SK-N-DZ (cell line): ENCODE results near the gene CFAP126.
"Not testable (repeated sequence)": the region's sequence is repeated elsewhere in the genome, so short reads cannot be mapped to it uniquely, and the experiment has no call there.

Source experiments
- DNase-seq: peaks from one replicate; pipeline ENCODE4 v3.0.0-alpha.2; 2015; ENCODE audit warnings: low spot score

Gene CFAP126

GRCh38 chr1:161382214-161383019 lies 14.7 kb upstream of the CFAP126 start:
- peak; percentile 62 for DNase-seq

- no peak for DNase-seq
These were observed 14.0 kb upstream of the CFAP126 start for GRCh38 chr1:161381707-161382106.

- DNase-seq: no peak
These were observed 11.4 kb upstream of the CFAP126 start for GRCh38 chr1:161379071-161379470.

GRCh38 chr1:161378014-161378413 lies 10.3 kb upstream of the CFAP126 start:
- no peak for DNase-seq

GRCh38 chr1:161374373-161374772 lies 6.7 kb upstream of the CFAP126 start:
- no peak for DNase-seq

GRCh38 chr1:161373442-161373841 lies 5.8 kb upstream of the CFAP126 start:
- DNase-seq: no peak

GRCh38 chr1:161365207-161365606 lies 2.5 kb downstream of the CFAP126 start:
- DNase-seq: no peak

- DNase-seq: no peak
These were observed 3.3 kb downstream of the CFAP126 start for GRCh38 chr1:161364332-161364731.

GRCh38 chr1:161359291-161359690 lies 8.4 kb downstream of the CFAP126 start:
- DNase-seq: no peak

- no peak for DNase-seq
These were observed 10.6 kb downstream of the CFAP126 start for GRCh38 chr1:161357073-161357472.

GRCh38 chr1:161351482-161351881 lies 16.2 kb downstream of the CFAP126 start:
- DNase-seq: no peak

GRCh38 chr1:161350671-161351070 lies 17.0 kb downstream of the CFAP126 start:
- DNase-seq: no peak

GRCh38 chr1:161342821-161343220 lies 24.9 kb downstream of the CFAP126 start:
- DNase-seq: no peak

- no peak for DNase-seq
These were observed 25.5 kb downstream of the CFAP126 start for GRCh38 chr1:161342177-161342576.

GRCh38 chr1:161335796-161336195 lies 31.9 kb downstream of the CFAP126 start:
- DNase-seq: no peak

- no peak for DNase-seq
These were observed 34.5 kb downstream of the CFAP126 start for GRCh38 chr1:161333166-161333565.

- no peak for DNase-seq
These were observed 37.3 kb downstream of the CFAP126 start for GRCh38 chr1:161330346-161330745.

- DNase-seq: no peak
These were observed 43.7 kb downstream of the CFAP126 start for GRCh38 chr1:161324020-161324419.

- not testable (repeated sequence) for DNase-seq
These were observed 51.6 kb downstream of the CFAP126 start for GRCh38 chr1:161315841-161316674.
